HepG2 (cell line): ENCODE data around the gene KDM2B. TPM values are rescaled to one million over a fixed set of nuclear protein-coding genes. Genes with fewer than 3 reads are reported as not detected.

Experiments used
- AGO2 ChIP-seq: fragments of 200-400 bp; formaldehyde crosslinking; optimal IDR thresholded peaks from 2 replicates; pipeline ENCODE3; 2017; ENCODE audit warnings: mild to moderate bottlenecking, low read depth, low read length, moderate library complexity
- GFI1 ChIP-seq: sonication (generic); formaldehyde crosslinking; IDR thresholded peaks from 2 replicates; pipeline ENCODE4 v1.5.0; 2020; ENCODE audit warnings: missing genetic modification reagents, mild to moderate bottlenecking, borderline replicate concordance
- MLXIP ChIP-seq: sonication (generic); formaldehyde crosslinking; IDR thresholded peaks from 2 replicates; pipeline ENCODE4 v1.9.0; 2021; ENCODE audit warnings: missing genetic modification reagents, borderline replicate concordance
- POGK ChIP-seq: sonication (generic); formaldehyde crosslinking; conservative IDR thresholded peaks from 2 replicates; pipeline ENCODE4 v1.8.0; 2022; ENCODE audit warnings: mild to moderate bottlenecking, moderate library complexity, missing genetic modification reagents
- PRDM4 ChIP-seq: sonication (generic); formaldehyde crosslinking; IDR thresholded peaks from 2 replicates; pipeline ENCODE4 v1.9.0; 2021; ENCODE audit warnings: missing genetic modification reagents, borderline replicate concordance
- RERE ChIP-seq: IDR thresholded peaks from 2 replicates; pipeline ENCODE4 v1.6.1; 2016; ENCODE audit warnings: low read depth, missing genetic modification reagents, missing compliant biosample characterization
- SNAPC4 ChIP-seq: sonication (generic); formaldehyde crosslinking; IDR thresholded peaks from 2 replicates; pipeline ENCODE4 v1.4.0; 2020; ENCODE audit warnings: mild to moderate bottlenecking, missing genetic modification reagents
- ZNF562 ChIP-seq: sonication (generic); formaldehyde crosslinking; IDR thresholded peaks from 2 replicates; pipeline ENCODE4 v1.8.0; 2022; ENCODE audit warnings: missing genetic modification reagents, borderline replicate concordance
- polyA plus RNA-seq, 8 experiments: library from polyadenylated mRNA; depleted of rRNA in 3 of 8; stranded (reverse) in 7 of 8; unstranded in 1 of 8; fragments of >200 nt; fragmentation: Illumina TruSeq in 4 of 8; extraction: Trizol in 4 of 8; gene quantifications; 2 replicates each; pipeline versions ENCODE4 v1.2.1 to v1.2.3, GENCODE V29; 2011 to 2016; ENCODE audit warnings: low read depth in 4 of 8, missing spikeins in 1 of 8, mixed read lengths in 1 of 8; ENCODE audit not compliant: insufficient read depth in 1 of 8
- total RNA-seq, 5 experiments: library from RNA; depleted of rRNA; stranded (reverse); fragments of >200 nt; fragmentation: Illumina TruSeq; extraction: Trizol; gene quantifications; 2 replicates each; pipeline ENCODE4 v1.2.3, GENCODE V29; 2016; ENCODE audit warnings: low read depth in 1 of 5

KDM2B gene
- total and polyA plus RNA-seq, 2 of the 13 experiments (the other 11 are each of a cell fraction or from before 2014, with no cell fraction given): 17.5 to 26.1 TPM

GRCh38 chr12:121455766-121456420 lies 124.9 kb downstream of the KDM2B start (continued):
- TF ChIP-seq RERE (no peak), PRDM4 (CRISPR knock-in tag) (no peak), SNAPC4 (CRISPR knock-in tag) (no peak), ZNF562 (CRISPR knock-in tag) (no peak), AGO2 (no peak), POGK (CRISPR knock-in tag) (no peak), MLXIP (no peak), GFI1 (CRISPR knock-in tag) (no peak)
- TF ChIP-seq, all 625 proteins: peak for 0
